Stimulated activated CD4-positive, alpha-beta T cell treated with anti-CD3 and anti-CD28 coated beads, Interleukin-15, amount 100 ng/mL, for 24 hours (primary cell): ENCODE measurements around the gene TBC1D22A.

Experiments
- DNase-seq: peaks from one replicate; pipeline ENCODE4 v3.0.0-alpha.2; 2020

Gene TBC1D22A

DNA sequence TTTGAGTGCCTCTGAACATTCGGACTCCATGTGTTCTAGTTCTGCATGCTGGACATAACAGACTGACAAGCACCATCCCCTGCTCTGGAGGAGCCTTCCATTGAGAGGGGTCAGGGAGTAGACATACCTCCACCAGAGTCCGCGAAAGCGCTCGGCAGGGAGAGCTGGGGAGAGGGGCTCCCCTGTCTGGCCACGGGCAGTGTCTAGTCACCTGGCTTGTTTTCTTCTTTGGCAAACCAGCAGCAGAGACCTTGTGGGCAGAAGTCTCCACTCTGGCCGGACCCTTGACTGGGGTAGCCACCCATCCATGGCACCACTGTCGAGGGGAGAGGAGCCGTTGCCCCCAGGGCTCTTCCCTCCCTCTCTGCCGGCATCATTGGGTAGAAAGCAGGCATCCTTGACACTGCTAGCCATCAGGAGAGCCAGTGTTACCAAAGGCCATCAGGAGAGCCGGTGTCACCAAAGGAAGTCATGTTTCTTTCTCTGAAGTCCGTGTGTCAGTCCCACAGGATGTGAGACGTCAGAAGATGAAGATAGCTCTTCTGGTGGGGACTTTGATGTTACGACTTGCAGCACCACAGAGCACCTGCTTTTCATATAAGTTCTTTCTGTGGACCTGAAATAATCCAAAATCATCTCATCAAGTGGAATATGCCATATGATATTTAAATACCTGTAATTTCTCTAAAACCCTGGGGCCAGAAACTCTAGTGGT lies 305.6 kb downstream of the TBC1D22A start:
- no peak for DNase-seq

DNA sequence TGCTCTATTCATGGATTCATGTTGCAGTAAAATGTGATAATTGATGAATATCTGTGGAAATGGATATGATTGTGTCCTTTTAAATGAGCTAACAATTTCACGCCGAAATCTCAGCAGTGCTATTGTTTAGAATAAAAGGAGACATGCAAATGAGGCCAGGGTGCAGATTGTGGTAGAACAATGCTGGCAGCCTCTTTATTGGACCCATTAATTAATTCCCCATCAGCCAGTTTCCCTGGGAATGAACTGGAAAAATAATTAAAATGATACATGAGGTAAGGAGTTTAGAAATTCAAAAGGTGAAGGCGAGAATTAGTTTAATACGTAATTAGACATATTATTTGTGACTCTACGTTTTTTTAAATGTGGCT lies 306.2 kb downstream of the TBC1D22A start:
- no peak for DNase-seq

DNA sequence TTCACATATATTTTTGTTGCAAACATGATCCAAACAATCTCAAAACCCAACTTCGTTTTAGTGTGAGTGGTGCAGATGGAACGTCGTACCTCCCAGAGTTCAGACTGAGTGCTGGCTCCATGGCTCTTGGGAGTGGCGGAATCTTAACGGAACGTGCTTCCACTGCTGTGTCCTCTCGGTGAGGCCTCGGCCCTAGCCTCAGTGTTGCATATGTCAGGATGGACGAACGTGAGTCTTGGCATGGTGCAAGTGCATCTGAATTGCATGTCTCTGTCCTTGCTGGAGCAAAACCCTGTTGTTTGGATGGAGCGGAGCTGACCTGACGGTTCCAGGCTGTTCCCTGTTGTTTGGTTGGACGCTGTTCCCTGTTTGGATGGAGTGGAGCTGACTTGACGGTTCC lies 306.8 kb downstream of the TBC1D22A start:
- no peak for DNase-seq

DNA sequence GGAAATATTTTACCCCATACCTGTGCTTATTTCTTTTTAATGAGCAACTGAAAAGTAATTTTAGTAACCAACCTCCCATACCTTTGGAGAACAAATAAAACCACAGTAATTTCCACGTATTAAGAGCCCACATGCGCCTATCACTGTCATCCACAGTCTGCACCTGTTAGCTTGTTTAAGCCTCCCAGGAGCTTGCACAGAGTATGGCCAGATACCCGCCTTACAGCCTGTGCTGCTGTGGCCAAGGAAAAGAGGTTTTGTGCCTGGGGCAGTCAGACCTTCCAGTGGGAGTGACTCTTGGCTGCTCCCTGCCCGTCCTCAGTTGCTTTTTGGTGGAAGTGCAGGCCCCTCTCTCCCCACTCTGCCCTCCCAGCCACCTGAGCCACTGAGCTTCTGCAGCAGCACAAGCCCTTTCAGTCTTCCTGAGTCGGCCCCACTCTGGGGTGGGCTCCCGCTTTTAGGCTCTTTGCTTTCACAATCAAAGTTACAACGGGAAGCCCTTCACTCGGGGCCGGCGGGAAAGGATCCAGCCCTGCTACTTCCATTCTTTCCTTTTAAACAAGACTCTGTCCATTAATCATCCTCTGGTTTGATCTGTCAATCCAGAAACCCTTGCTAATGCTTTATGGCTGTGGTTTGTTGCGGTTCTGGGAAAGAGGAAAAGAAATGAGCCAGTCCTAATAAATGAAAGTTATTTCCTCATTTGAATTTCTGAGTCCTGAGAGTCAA lies 308.8 kb downstream of the TBC1D22A start:
- DNase-seq: no peak

DNA sequence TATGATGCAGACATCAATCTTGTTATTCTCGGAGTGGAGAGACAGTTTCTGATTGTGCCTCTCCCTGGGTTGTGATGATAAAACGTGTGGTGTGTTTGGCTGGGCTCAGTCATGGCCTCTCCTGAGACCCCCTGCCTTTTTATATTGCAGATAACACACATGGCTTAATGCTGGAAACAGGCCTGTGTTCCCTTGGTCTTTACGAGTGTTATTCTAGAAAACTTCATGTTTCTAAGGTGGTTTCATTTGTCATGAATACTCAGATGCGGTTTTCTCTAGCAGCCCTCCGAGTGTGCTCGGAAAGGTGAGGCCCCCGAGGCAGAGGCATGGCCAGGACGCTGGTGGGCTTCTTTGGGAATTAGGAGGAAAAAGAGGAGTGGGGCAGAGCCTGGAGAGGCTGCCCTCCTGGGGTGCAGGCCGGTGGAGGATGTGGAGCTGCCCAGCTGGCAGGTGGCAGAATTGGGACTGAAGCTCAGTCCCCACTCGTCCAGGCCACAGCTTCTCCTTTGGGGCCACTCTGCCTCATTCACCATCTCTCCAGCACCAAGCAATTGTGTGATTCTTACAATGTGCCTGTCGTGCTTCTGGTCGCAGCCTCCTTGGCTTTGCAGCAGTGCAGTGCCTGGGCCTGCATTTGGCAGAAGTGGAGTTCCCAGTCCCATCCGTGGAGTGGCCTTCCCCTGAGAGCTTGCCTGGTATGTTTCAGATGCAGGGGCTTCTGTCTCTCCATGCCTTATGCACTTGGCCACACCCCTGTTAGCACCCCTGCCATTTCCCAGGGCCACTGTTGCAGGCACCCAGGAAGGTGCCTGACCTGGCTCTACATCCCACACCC lies 309.6 kb downstream of the TBC1D22A start:
- DNase-seq: no peak

DNA sequence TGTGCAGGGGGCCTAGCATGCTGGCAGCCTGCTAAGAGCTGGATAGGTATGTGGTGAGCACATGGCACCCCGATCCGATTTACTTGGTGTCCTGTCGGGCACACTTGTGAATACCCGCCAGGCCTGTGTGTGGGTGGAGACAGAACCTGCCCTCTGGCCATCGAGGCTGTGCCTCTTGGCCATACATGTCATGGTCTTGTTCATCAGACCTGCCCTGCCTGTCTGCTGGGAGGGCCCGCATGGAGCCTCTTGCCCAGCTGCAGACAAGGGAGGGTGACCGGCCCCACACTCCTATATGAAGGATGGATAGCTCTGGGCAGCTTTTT lies 310.2 kb downstream of the TBC1D22A start:
- DNase-seq: no peak

DNA sequence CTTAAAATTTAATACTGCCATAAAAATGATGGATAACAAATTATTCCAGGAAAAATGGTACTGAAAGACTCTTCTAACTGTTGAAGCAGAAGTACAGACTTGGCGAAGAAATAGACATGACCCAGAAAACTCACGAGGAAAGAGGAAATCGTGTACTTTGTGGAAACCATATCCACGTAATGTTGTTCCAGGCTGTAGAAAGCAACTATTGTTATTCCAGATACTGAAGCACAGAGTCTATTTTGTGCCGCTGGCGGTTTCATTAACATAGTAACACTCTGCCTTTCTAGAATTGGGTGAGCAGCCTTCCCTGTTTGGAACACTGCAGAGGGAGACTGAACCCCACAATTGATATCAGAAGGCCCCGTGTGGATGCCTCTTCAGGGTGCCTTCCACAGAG lies 310.6 kb downstream of the TBC1D22A start:
- no peak for DNase-seq

DNA sequence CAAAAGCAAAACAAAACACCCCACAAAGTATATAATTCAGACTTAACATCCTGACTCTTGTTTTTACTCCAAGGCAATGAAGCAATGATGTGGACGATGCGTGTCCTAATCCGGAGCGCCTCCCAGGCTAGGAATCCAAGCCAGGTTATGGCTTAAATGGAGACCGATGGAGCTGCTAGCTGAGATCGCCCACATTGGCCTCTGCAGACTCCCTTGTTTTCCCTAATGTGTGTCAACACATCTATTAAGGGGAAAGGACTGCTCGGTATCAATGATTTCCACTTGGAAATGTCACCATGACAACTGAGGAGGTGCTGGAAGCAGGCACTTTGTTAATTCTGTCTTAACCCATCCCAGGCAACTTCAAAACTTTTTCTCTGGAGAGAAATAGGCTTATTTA lies 311.7 kb downstream of the TBC1D22A start:
- no peak for DNase-seq

DNA sequence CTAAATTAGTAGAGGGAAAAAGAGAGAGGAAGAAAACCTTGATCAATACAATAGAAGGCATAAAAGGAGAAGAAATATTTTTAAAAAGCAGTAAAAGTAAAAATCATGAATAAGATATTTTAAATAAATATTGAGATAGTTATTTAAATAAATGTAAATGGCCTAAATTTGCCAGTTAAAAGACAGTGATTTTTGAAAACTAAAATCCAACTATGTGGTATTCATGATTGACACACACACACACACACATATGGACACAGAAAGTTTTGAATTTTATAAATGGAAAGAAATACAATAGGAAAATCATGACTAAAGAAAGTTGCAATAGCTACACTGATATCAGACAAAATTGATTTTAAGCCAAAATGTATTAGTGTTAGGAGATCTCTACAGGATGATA lies 313.1 kb downstream of the TBC1D22A start:
- DNase-seq: no peak

DNA sequence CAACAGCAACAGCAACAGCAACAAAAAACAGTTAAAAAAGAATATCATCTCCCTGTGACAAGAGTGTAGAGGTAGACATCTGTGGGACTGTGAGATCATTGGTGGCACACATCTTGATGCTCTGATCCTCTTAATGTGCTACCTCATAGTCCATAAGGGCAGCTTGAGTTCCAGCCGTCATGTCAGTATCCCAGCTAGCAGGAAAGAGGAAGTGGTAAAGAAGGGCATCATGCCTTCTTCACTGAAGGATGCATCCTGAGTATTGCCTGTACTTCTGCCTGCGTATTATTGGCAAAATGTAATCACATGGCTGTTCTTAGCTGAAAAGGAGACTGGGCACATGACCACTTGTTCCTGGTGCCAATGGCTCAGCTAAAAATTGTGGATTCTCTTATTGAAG lies 314.3 kb downstream of the TBC1D22A start:
- DNase-seq: no peak

DNA sequence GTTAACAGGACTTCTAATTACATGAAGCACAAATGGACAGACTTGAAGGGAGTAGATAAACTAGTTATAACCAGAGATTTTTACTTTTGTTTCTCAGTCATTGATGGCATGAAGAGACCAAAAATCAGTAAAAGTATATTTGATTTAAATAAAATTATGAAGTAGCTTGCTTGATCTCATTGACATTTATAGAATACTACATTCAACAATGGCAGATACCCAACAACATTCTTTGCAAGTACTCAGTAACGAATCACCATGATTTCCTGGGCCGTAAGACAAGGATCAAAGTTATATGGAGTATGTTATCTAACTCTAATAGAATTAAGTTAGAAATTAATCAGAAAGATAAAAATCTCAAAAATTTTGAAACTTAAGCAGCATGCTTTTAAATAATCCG lies 317.6 kb downstream of the TBC1D22A start:
- no peak for DNase-seq

DNA sequence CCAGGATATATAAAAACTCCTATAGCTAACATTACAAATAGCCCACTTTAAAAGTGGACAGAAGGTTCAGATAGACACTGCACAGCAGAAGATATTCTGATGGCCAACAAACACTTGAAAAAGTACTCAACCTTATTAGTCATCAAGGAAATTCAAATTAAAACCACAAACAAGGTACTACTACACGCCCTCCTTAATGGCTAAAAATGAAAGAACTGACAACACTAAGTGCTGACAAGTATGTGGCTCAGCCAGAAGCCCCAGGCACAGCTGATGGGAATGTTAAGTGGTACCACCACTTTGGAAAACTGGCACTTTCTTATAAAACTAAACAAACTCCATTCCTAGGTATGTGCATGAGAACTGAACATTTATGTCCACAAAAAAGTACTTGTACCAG lies 320.1 kb downstream of the TBC1D22A start:
- DNase-seq: no peak

DNA sequence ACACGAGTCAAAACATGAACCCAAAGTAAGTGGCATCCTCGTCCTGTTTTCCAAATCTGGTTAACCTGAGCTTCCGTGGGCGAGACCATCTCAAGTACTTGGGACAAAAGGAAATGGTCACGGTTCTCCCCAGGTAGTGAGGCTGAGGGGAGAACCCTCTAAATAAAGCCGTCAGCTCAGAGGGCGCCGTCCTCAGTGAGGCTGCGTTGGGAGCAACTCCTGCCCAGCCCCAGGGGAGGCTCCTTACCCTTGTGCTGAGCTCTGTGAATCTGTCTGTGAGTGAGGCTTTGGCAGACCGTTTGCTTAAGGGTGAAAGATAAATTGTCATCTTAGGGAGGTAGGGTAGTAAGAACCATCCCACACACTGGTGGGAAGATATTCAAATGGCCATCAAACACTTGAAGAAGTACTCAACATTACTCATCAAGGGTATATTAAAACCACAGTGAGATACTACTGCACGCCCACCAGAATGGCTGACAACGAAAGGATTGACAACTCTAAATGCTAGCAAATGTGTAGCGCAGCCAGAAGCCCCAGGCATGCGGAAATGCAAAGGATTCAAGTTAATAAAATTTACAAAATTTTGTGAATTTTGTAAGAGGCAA lies 321.0 kb downstream of the TBC1D22A start:
- DNase-seq: no peak

DNA sequence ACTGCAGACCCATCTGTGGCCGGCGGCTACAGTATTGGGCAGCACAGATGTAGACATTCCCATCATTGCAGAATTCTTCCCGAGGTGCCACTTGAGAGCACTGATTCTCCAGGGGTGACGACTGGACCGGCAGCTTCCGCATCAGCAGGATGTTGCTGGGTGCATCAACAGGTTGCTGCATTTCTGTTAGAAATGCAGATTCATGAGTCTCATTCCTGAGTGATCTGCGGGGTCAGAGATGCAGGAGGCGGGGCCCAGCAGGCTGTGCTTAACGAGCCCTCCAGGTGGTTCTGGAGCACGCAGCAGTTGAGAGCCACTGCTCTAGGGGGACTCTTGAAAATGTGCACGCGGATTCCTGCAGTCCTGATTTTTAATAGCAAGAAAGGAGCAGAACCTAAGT lies 321.8 kb downstream of the TBC1D22A start:
- DNase-seq: no peak

DNA sequence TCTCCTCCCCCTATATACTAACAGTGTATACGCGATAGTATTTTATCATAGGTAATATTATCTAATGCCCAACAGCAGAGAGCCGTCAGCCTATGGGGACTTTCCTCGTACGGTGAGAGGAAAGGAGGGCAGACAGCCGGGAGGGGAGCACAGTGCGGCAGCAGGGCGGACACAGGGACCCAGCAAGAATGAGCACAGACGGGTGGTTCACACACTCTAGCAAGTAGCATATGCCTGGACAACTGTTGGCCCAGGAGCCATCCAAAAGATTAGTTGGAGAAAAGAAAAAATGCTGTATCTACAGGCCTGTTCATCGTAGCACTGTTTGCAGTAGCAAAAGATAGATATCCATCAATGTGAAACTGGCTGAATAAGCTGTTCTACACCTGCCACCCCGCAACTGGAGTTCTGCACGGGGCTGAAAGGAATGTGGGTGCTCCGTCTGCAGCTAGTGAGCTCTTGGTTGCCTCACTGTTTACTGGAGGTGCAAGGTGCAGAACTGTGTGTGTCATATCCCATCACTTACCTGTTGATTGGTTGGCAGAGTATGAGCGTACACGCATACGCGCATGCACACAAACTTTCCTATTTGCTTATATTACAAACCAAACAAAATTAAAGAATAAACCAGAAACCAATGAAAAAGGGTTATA lies 324.3 kb downstream of the TBC1D22A start:
- DNase-seq: no peak

DNA sequence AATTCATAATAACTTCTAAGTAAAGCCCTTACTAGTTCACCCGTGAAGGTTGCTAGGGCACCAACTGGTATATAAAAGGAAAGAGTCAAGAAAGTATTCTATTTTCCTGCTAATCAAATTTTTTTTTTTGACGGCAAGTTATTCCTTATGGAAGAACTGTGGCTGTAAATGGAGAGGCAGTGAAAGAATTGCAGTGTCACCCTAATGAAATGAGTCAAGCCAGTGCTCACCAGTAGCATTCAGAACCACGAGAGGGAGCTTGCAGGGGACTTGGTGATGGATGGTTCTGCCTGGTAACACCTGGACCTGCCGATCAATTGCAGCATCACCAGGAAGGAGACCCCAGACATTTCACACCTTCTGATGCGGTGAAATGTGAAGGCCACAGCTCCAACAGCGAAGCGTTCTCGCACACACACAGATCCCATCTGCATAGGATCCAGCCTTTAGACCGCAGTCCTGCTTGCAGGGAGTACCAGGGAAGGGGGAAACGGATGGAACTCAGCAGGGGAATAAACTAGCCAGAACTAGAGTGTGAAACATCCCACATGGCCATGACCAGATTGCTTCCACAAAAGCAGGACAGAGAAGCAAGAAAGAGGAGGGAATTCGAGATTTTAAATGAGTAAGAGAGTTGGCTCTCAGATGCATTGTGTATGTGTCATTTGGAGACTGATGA lies 326.2 kb downstream of the TBC1D22A start:
- no peak for DNase-seq

DNA sequence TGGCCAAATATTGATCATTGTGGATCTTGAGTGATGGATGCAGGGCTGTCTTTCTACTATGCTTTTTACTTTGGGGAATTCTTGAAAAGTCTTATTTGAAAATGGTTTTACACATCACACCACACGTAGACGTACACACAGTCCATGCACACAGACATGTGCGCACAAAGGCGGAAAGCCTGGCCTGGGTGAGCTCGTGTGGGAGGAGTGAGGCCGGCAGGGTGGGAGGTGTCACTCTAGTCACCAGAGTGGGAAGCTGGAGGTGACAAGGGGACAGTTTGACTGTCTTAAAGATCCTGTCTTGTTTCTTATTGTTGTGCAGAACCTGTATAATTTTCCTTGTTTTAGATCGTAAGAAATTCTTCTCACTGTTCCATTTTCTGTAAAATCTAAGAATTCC lies 326.9 kb downstream of the TBC1D22A start:
- DNase-seq: no peak

DNA sequence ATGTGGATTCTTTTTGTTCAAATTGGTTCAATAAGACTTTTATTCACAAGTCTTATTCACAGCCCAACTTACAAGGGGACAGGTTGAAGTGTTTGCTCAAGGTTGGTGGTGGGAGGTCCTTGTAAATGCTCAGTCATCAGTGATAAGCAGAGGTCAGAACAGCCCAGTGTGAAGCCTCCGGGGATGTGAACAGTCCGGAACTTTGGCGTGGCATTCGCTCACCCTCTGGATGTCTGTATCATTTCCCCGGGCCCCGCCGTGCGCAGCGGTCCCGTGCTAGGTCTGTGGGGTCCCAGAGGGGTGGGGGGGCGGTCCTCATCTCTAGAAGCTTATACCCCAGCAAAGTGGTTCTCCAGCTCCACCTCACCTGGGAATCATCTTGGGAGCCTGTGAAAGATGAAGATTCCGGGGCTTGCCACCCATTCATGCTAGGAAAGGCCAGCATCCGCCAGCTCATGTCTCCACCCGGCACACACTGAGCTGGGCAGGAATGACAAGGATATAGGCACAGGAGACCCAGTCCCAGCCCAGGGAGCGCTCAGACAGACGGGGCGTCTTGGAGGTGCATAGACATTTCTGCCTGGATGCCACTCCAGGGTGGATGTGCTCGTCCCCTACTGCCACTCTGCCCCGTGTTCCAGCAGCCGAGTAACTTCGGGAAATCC lies 327.5 kb downstream of the TBC1D22A start:
- no peak for DNase-seq

DNA sequence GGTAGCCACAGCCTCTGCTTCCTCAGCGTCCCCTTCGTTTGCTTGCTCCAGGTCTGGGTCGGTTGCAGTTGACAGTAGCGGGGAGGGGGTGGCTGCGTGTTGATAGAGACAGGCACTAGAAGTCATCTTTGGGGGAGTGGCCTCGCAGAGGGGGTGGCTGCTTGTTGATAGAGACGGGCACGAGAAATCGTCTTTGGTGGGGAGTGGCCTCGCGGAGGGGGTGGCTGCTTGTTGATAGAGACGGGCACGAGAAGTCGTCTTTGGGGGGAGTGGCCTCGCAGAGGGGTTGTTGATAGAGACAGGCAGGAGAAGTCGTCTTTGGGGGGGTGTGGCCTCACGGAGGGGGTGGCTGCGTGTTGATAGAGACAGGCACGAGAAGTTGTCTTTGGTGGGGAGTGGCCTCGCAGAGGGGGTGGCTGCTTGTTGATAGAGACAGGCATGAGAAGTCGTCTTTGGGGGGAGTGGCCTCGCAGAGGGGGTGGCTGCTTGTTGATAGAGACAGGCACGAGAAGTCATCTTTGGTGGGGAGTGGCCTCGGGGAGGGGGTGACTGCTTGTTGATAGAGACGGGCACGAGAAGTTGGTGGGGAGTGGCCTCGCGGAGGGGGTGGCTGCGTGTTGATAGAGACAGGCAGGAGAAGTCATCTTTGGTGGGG lies 328.3 kb downstream of the TBC1D22A start:
- DNase-seq: peak; percentile 14

DNA sequence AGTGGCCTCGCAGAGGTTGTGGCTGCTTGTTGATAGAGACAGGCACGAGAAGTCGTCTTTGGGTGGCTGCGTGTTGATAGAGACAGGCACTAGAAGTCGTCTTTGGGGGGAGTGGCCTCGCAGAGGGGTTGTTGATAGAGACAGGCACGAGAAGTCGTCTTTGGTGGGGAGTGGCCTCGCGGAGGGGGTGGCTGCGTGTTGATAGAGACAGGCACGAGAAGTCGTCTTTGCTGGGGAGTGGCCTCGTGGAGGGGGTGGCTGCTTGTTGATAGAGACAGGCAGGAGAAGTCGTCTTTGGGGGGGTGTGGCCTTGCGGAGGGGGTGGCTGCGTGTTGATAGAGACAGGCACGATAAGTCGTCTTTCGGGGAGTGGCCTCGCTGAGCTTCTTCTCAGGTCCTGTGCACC lies 328.8 kb downstream of the TBC1D22A start:
- DNase-seq: peak; percentile 13
